Measurements from ENCODE around the gene MLLT3. TPM values are rescaled to one million over a fixed set of nuclear protein-coding genes. Genes with fewer than 3 reads are reported as not detected.

The MLLT3 gene
- total RNA-seq, 1 donor from 2014 or later, result 8.8 TPM

- H3K36me3 ChIP-seq, result no peaks in the 10 kb centered on the region
- TF ChIP-seq POLR2AphosphoS5 (IDR thresholded peaks at IDR 0.05; ENCODE audit: insufficient read depth in 1 of 2, low read depth in 1 of 2) (peak in 1 of 2 donors; percentile 72), CTCF (IDR thresholded peaks at IDR 0.05) (no peak), POLR2A (IDR thresholded peaks at IDR 0.05) (no peak)
- H3K4me1 ChIP-seq, result peaks cover 21% of the 10 kb centered on the region
- no peaks in the 10 kb centered on the region for H3K27me3 ChIP-seq
- H3K4me3 ChIP-seq, result no peak overlapping the region
- H3K9me3 ChIP-seq, result no peaks in the 10 kb centered on the region
- intact Hi-C loops (cut with DNase I), result no loop called here
- no peak for DNase-seq (ENCODE audit: extremely low spot score in 2 of 2)
- H3K27ac ChIP-seq, result no peak overlapping the region
Measured at GRCh38 chr9:20319641-20320337, 302.5 kb downstream of the MLLT3 start.

GRCh38 chr9:20319241-20319640 is 303.1 kb downstream of the MLLT3 start:
- DNase-seq (ENCODE audit: extremely low spot score in 2 of 2), result no peak
- H3K4me3 ChIP-seq, result no peak overlapping the region
- no peaks in the 10 kb centered on the region for H3K9me3 ChIP-seq
- intact Hi-C loops (cut with DNase I), result no loop called here
- H3K27me3 ChIP-seq, result no peaks in the 10 kb centered on the region
- TF ChIP-seq POLR2A (IDR thresholded peaks at IDR 0.05), result no peak
- TF ChIP-seq POLR2AphosphoS5 (IDR thresholded peaks at IDR 0.05; ENCODE audit: insufficient read depth in 1 of 2, low read depth in 1 of 2), result no peak
- no peak for TF ChIP-seq CTCF (IDR thresholded peaks at IDR 0.05)
- no peak overlapping the region for H3K27ac ChIP-seq
- no peaks in the 10 kb centered on the region for H3K36me3 ChIP-seq
- peaks cover 21% of the 10 kb centered on the region for H3K4me1 ChIP-seq

- Histone ChIP-seq H3K27ac (no peak overlapping the region), H3K4me1 (peaks cover 21% of the 10 kb centered on the region), H3K4me3 (no peak overlapping the region), H3K27me3 (no peaks in the 10 kb centered on the region), H3K9me3 (no peaks in the 10 kb centered on the region), H3K36me3 (no peaks in the 10 kb centered on the region)
- no peak for DNase-seq (ENCODE audit: extremely low spot score in 2 of 2)
- intact Hi-C loops (cut with DNase I), result no loop called here
- TF ChIP-seq CTCF (IDR thresholded peaks at IDR 0.05) (no peak), POLR2AphosphoS5 (IDR thresholded peaks at IDR 0.05; ENCODE audit: insufficient read depth in 1 of 2, low read depth in 1 of 2) (no peak), POLR2A (IDR thresholded peaks at IDR 0.05) (no peak)
Measured at GRCh38 chr9:20317701-20318100, 304.6 kb downstream of the MLLT3 start.

GRCh38 chr9:20316372-20316771 is 305.9 kb downstream of the MLLT3 start:
- H3K27ac ChIP-seq, result no peak overlapping the region
- no peak for DNase-seq (ENCODE audit: extremely low spot score in 2 of 2)

More at GRCh38 chr9:20316372-20316771, 305.9 kb downstream of the MLLT3 start:
- TF ChIP-seq POLR2A (IDR thresholded peaks at IDR 0.05), result no peak
- TF ChIP-seq POLR2AphosphoS5 (IDR thresholded peaks at IDR 0.05; ENCODE audit: insufficient read depth in 1 of 2, low read depth in 1 of 2), result no peak
- no peak for TF ChIP-seq CTCF (IDR thresholded peaks at IDR 0.05)
- Histone ChIP-seq H3K9me3 (no peaks in the 10 kb centered on the region), H3K36me3 (no peaks in the 10 kb centered on the region), H3K4me3 (no peak overlapping the region), H3K27me3 (no peaks in the 10 kb centered on the region), H3K4me1 (peaks cover 17% of the 10 kb centered on the region)
- intact Hi-C loops (cut with DNase I), result no loop called here

Data from vagina (tissue), 2 donors.